Natural killer cell (primary cell): ENCODE data around the gene TTC28. TPM values are rescaled to one million over a fixed set of nuclear protein-coding genes. Genes with fewer than 3 reads are reported as not detected.

Experiments used
- ATAC-seq, 3 donors: fragments of 150-1000 bp in 2 of 3; fragments of 200-7000 bp in 1 of 3; cut with Tn5 transposase; 1 replicate in 1 of 3; 2 replicates in 2 of 3; pipeline ENCODE4 v1.10.0; 2021; ENCODE audit warnings: mild to moderate bottlenecking in 2 of 3, moderate library complexity in 2 of 3
- DNase-seq, 2 donors: peaks; one replicate each; pipeline versions ENCODE4 v3.0.0 to v3.0.0-alpha.2; 2013 to 2021; ENCODE audit warnings: mixed read lengths in 1 of 2
- H3K27ac ChIP-seq: one replicate; pipeline ENCODE4 v1.5.1; 2013; ENCODE audit warnings: mild to moderate bottlenecking, low read length
- H3K27me3 ChIP-seq: one replicate; pipeline ENCODE4 v1.6.1; 2013; ENCODE audit warnings: low read length; ENCODE audit not compliant: control insufficient read depth, insufficient read depth
- H3K36me3 ChIP-seq: one replicate; pipeline ENCODE4 v1.6.1; 2013; ENCODE audit warnings: low read length; ENCODE audit not compliant: control insufficient read depth, insufficient read depth
- H3K4me1 ChIP-seq: one replicate; pipeline ENCODE4 v1.6.1; 2013; ENCODE audit warnings: low read length; ENCODE audit not compliant: control insufficient read depth, insufficient read depth
- H3K4me3 ChIP-seq: one replicate; pipeline ENCODE4 v1.5.1; 2013; ENCODE audit warnings: low read length
- H3K9me3 ChIP-seq: one replicate; pipeline ENCODE4 v1.6.1; 2013; ENCODE audit warnings: low read length; ENCODE audit not compliant: control insufficient read depth, insufficient read depth
- H3K27ac Mint-ChIP-seq, 2 donors: one replicate each; pipeline ENCODE4 v1.8.0; 2022; ENCODE audit warnings: mild to moderate bottlenecking in 2 of 2, mixed read lengths in 2 of 2, moderate library complexity in 1 of 2
- H3K27me3 Mint-ChIP-seq, 2 donors: one replicate each; pipeline ENCODE4 v1.8.0; 2022; ENCODE audit warnings: low read depth in 2 of 2, mixed read lengths in 2 of 2
- H3K36me3 Mint-ChIP-seq: one replicate; pipeline ENCODE4 v1.8.0; 2022; ENCODE audit warnings: mixed read lengths
- H3K4me1 Mint-ChIP-seq, 2 donors: one replicate each; pipeline ENCODE4 v1.8.0; 2022; ENCODE audit warnings: mixed read lengths in 2 of 2
- H3K4me3 Mint-ChIP-seq: one replicate; pipeline ENCODE4 v1.8.0; 2022; ENCODE audit warnings: mild to moderate bottlenecking, moderate library complexity, mixed read lengths
- H3K9me3 Mint-ChIP-seq, 2 donors: one replicate each; pipeline ENCODE4 v1.8.0; 2022; ENCODE audit warnings: mixed read lengths in 2 of 2
- WGBS: methylation state at CpG from one replicate; pipeline ENCODE4 v1.1.7; 2013; ENCODE audit warnings: missing lambda C conversion rate; ENCODE audit not compliant: insufficient coverage; 5-methylcytosine and 5-hydroxymethylcytosine counted together
- intact Hi-C: fragments of 100-400 bp; cut with micrococcal nuclease; formaldehyde crosslinking; loops from one replicate; pipeline ENCODE4 v1.14.2; 2022
- total RNA-seq, 4 donors: library from RNA; stranded (reverse); fragments of 120-200 nt in 1 of 4; gene quantifications; one replicate each; pipeline versions ENCODE4 v1.2.3 to v1.2.4, GENCODE V29; 2013 to 2022
- TF ChIP-seq, protein P1 (sequence below): fragments of 200-600 bp; IDR thresholded peaks from one replicate; pipeline ENCODE4 v1.8.0; 2022; ENCODE audit warnings: antibody characterized with exemption

TTC28 gene
- total RNA-seq, 3 donors from 2014 or later (not counting 1 experiment from before 2014, with no cell fraction given) = 4.1 to 10.0 (median 8.6) TPM

DNA sequence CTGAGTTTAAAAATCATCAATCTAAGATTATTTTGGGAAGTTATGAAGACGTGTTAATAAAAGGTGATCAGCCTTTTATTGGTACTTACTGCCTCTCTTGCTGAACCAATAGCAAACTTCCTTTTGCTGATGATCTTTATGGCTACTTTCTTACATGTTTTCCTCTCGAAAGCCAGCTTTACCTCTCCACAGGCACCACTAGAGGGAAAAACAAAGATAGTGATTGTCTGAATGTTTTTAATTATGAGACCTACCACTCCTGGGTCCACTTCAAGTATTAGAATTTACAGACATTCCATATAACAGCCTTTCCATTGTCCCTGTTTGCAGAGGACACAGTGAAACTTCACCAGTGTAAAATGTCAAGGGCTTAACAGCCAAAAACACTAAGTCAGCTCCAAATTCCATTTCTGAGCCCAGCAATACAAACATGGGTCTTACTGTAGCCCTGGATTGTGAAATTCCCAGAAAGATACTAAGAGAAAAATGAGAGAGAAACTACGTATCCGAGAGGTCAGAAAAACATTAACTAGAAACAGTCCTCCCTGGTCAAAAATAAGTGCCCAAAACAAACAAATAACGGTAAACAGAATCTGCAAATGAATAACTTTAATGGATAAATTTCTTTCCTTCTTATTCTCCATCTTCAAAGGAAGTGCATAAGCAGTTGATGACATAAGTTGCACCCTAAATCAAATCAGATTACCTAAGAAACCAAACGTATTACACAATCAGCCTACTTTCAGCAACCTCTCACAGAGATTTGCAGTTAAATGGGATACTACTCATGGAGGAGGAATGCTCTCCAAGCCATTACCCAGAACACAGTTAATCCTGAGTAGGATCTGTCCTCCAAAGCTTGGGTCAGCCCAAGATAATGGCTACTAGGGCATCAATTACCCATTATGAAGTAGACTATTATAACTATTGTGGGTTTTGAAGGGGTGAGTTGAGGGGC lies 32.5 kb upstream of the TTC28 start:
- peaks cover 13 to 14% of the 10 kb centered on the region in 2 donors for H3K4me1 Mint-ChIP-seq
- Histone ChIP-seq H3K27ac (no peak overlapping the region), H3K4me3 (no peak overlapping the region), H3K9me3 (no peaks in the 10 kb centered on the region), H3K27me3 (no peaks in the 10 kb centered on the region), H3K4me1 (peaks cover 7% of the 10 kb centered on the region), H3K36me3 (no peaks in the 10 kb centered on the region)
- no peaks in the 10 kb centered on the region for H3K27me3 Mint-ChIP-seq
- intact Hi-C loops = no loop called here
- WGBS = 96% methylated on average over 5 of the region's 6 CpGs
- H3K27ac Mint-ChIP-seq = no peak overlapping the region
- ATAC-seq (no peak), DNase-seq (no peak)
- H3K36me3 Mint-ChIP-seq = no peaks in the 10 kb centered on the region
- TF ChIP-seq, protein P1, sequence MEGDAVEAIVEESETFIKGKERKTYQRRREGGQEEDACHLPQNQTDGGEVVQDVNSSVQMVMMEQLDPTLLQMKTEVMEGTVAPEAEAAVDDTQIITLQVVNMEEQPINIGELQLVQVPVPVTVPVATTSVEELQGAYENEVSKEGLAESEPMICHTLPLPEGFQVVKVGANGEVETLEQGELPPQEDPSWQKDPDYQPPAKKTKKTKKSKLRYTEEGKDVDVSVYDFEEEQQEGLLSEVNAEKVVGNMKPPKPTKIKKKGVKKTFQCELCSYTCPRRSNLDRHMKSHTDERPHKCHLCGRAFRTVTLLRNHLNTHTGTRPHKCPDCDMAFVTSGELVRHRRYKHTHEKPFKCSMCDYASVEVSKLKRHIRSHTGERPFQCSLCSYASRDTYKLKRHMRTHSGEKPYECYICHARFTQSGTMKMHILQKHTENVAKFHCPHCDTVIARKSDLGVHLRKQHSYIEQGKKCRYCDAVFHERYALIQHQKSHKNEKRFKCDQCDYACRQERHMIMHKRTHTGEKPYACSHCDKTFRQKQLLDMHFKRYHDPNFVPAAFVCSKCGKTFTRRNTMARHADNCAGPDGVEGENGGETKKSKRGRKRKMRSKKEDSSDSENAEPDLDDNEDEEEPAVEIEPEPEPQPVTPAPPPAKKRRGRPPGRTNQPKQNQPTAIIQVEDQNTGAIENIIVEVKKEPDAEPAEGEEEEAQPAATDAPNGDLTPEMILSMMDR = no peak
- no peak overlapping the region for H3K4me3 Mint-ChIP-seq
- H3K9me3 Mint-ChIP-seq = no peaks in the 10 kb centered on the region

DNA sequence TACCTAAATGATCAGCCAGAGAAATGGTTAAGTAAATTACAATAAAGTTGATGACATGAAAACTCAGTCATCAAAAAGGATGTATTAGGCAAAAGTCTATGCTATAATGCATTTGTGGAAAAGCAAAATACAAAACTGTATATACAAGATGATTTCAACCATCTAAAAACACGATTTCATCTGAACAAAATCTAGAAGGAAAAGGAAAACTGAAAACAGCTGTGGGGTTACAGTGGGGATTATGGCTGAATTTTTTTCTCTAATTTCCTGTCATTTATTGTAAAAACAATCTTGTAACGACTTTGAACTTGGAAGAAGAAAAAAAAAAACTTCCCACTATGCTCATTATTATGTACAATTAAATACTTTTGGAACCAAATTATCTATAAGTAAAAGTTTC lies 31.7 kb upstream of the TTC28 start:
- Histone ChIP-seq H3K27me3 (no peaks in the 10 kb centered on the region), H3K4me1 (peaks cover 7% of the 10 kb centered on the region), H3K36me3 (no peaks in the 10 kb centered on the region), H3K4me3 (no peak overlapping the region), H3K9me3 (no peaks in the 10 kb centered on the region), H3K27ac (no peak overlapping the region)
- Mint-ChIP-seq H3K4me3 (no peak overlapping the region), H3K4me1 (peaks cover 13 to 14% of the 10 kb centered on the region in 2 donors), H3K9me3 (no peaks in the 10 kb centered on the region), H3K36me3 (no peaks in the 10 kb centered on the region), H3K27ac (no peak overlapping the region), H3K27me3 (no peaks in the 10 kb centered on the region)
- TF ChIP-seq, protein P1 = no peak
- intact Hi-C loops = no loop called here
- DNase-seq (no peak), ATAC-seq (no peak)
- WGBS = no CpG with 5 or more reads among the region's 2 CpGs

DNA sequence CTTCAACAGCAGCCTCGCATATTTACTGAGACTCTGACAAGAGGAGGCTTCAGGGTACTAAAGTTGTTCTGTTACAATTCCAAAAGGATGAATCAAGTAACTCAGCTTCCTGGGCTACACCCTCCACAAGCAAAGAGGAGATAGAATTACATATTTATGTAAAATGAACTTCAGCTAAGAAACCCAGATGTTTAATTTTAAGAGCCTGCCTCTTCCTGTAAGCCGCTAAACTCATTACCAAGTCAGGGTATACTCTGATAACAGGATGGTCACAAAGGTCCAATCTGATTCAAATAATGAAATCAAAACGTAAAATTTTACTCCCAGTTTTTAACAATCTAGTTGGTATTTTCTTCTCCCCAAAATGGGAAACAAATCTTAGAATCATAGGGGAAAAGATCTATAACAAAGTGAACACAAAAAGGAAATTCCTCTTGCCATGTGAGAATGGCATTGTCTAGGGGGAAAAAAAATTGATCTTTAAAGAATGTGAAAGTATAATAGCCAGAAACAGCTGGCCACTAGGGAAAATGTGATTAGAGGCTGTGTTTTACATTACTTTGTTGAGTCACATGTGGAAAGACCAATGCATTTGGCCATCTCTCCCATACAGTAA lies 31.0 kb upstream of the TTC28 start:
- Histone ChIP-seq H3K27ac (no peak overlapping the region), H3K27me3 (no peaks in the 10 kb centered on the region), H3K9me3 (no peaks in the 10 kb centered on the region), H3K36me3 (no peaks in the 10 kb centered on the region), H3K4me3 (no peak overlapping the region), H3K4me1 (peaks cover 7% of the 10 kb centered on the region)
- intact Hi-C loops = no loop called here
- Mint-ChIP-seq H3K27me3 (no peaks in the 10 kb centered on the region), H3K4me1 (peaks cover 13 to 14% of the 10 kb centered on the region in 2 donors), H3K4me3 (no peak overlapping the region), H3K27ac (no peak overlapping the region), H3K36me3 (no peaks in the 10 kb centered on the region), H3K9me3 (no peaks in the 10 kb centered on the region)
- 94% methylated on average over 2 of the region's 3 CpGs for WGBS
- TF ChIP-seq, protein P1 = no peak
- no peak for ATAC-seq
- DNase-seq = no peak
